CD14-positive monocyte (primary cell): Measurements from ENCODE around the gene ZXDC. TPM values are rescaled to one million over a fixed set of nuclear protein-coding genes. Genes with fewer than 3 reads are reported as not detected.

Experiments used
- DNase-seq, 3 donors: peaks; one replicate each; pipeline ENCODE4 v3.0.0-alpha.2; 2011 to 2022
- H2AFZ ChIP-seq: 2 replicates; pipeline ENCODE4 v1.6.0; 2012; ENCODE audit warnings: mild to moderate bottlenecking, low read depth, low read length, inconsistent platforms; ENCODE audit not compliant: insufficient read depth, poor library complexity, severe bottlenecking
- H3K27ac ChIP-seq, 2 donors: 1 replicate in 1 of 2; 2 replicates in 1 of 2; pipeline ENCODE4 v1.5.1; 2012 to 2013; ENCODE audit warnings: low read length in 2 of 2, control low read depth in 1 of 2, inconsistent platforms in 1 of 2, low read depth in 1 of 2, mild to moderate bottlenecking in 1 of 2
- H3K27me3 ChIP-seq, 2 donors: one replicate each; pipeline versions ENCODE4 v1.6.0 to v1.6.1; 2011 to 2013; ENCODE audit warnings: low read length in 2 of 2; ENCODE audit not compliant: control insufficient read depth in 2 of 2, insufficient read depth in 2 of 2
- H3K36me3 ChIP-seq, 2 donors: replicated peaks in 1 of 2; 1 replicate in 1 of 2; 2 replicates in 1 of 2; pipeline versions ENCODE4 v1.5.1 to v1.6.1; 2012 to 2013; ENCODE audit warnings: low read length in 2 of 2, control low read depth in 1 of 2, inconsistent platforms in 1 of 2, mild to moderate bottlenecking in 1 of 2; ENCODE audit not compliant: insufficient read depth in 2 of 2, control insufficient read depth in 1 of 2
- H3K4me1 ChIP-seq, 2 donors: 1 replicate in 1 of 2; 2 replicates in 1 of 2; pipeline versions ENCODE4 v1.5.1 to v1.6.1; 2012 to 2013; ENCODE audit warnings: low read length in 2 of 2, control low read depth in 1 of 2, inconsistent platforms in 1 of 2, mild to moderate bottlenecking in 1 of 2, moderate library complexity in 1 of 2; ENCODE audit not compliant: insufficient read depth in 2 of 2, control insufficient read depth in 1 of 2
- H3K4me2 ChIP-seq: replicated peaks from 2 replicates; pipeline ENCODE3; 2012; ENCODE audit warnings: low read length, moderate library complexity, mild to moderate bottlenecking; ENCODE audit not compliant: poor library complexity, severe bottlenecking; ENCODE audit errors: extremely low read depth
- H3K4me3 ChIP-seq, 3 experiments: fragments of 200-600 bp in 1 of 3; sonication (generic) in 1 of 3; replicated peaks in 1 of 3; 1 replicate in 2 of 3; 2 replicates in 1 of 3; pipeline ENCODE4 v1.5.1; 2011 to 2013; ENCODE audit warnings: low read length in 3 of 3, mild to moderate bottlenecking in 3 of 3, control low read depth in 2 of 3, low read depth in 2 of 3, inconsistent platforms in 1 of 3, moderate library complexity in 1 of 3
- H3K79me2 ChIP-seq: 2 replicates; pipeline ENCODE4 v1.6.0; 2012; ENCODE audit warnings: mild to moderate bottlenecking, control low read depth, inconsistent platforms, low read length, moderate library complexity; ENCODE audit not compliant: insufficient read depth
- H3K9ac ChIP-seq: 2 replicates; pipeline ENCODE4 v1.6.0; 2017; ENCODE audit warnings: low read length, mild to moderate bottlenecking; ENCODE audit not compliant: insufficient read depth, poor library complexity, severe bottlenecking
- H3K9me3 ChIP-seq, 2 donors: replicated peaks in 1 of 2; 1 replicate in 1 of 2; 2 replicates in 1 of 2; pipeline versions ENCODE4 v1.5.1 to v1.6.1; 2012 to 2013; ENCODE audit warnings: low read length in 2 of 2, control low read depth in 1 of 2; ENCODE audit not compliant: control insufficient read depth in 1 of 2, insufficient read depth in 1 of 2
- H4K20me1 ChIP-seq: 2 replicates; pipeline ENCODE4 v1.6.0; 2012; ENCODE audit warnings: mild to moderate bottlenecking, low read length, control low read depth, moderate library complexity; ENCODE audit not compliant: insufficient read depth
- H3K27ac Mint-ChIP-seq, 7 donors: one replicate each; pipeline ENCODE4 v1.8.0; 2020; ENCODE audit warnings: mild to moderate bottlenecking in 7 of 7, mixed read lengths in 7 of 7, moderate library complexity in 6 of 7, inconsistent platforms in 2 of 7
- H3K27me3 Mint-ChIP-seq, 3 donors: one replicate each; pipeline ENCODE4 v1.8.0; 2021 to 2022; ENCODE audit warnings: low read depth in 3 of 3, mild to moderate bottlenecking in 3 of 3, mixed read lengths in 3 of 3, moderate library complexity in 3 of 3, inconsistent platforms in 1 of 3
- H3K36me3 Mint-ChIP-seq, 2 donors: one replicate each; pipeline ENCODE4 v1.8.0; 2020; ENCODE audit warnings: mixed read lengths in 2 of 2, inconsistent platforms in 1 of 2, mild to moderate bottlenecking in 1 of 2
- H3K4me1 Mint-ChIP-seq: one replicate; pipeline ENCODE4 v1.8.0; 2020; ENCODE audit warnings: mild to moderate bottlenecking, mixed read lengths
- H3K4me3 Mint-ChIP-seq, 2 donors: one replicate each; pipeline ENCODE4 v1.8.0; 2020; ENCODE audit warnings: mild to moderate bottlenecking in 2 of 2, mixed read lengths in 2 of 2, moderate library complexity in 1 of 2
- H3K9me3 Mint-ChIP-seq, 7 donors: one replicate each; pipeline ENCODE4 v1.8.0; 2020 to 2022; ENCODE audit warnings: mixed read lengths in 7 of 7, mild to moderate bottlenecking in 6 of 7, moderate library complexity in 6 of 7, inconsistent platforms in 2 of 7
- WGBS: methylation state at CpG from one replicate; pipeline ENCODE4 v1.1.5; 2013; ENCODE audit warnings: missing lambda C conversion rate; ENCODE audit not compliant: insufficient coverage; 5-methylcytosine and 5-hydroxymethylcytosine counted together
- intact Hi-C, 2 donors: fragments of 100-400 bp; cut with micrococcal nuclease; formaldehyde crosslinking; loops; one replicate each; pipeline versions ENCODE4 v1.15.0 to v1.15.1; 2023
- polyA plus RNA-seq, 3 donors: library from polyadenylated mRNA; depleted of rRNA in 1 of 3; unstranded in 2 of 3; stranded (reverse) in 1 of 3; fragments of 300-500 nt in 2 of 3; fragments of >200 nt in 1 of 3; fragmentation: Illumina TruSeq in 2 of 3; gene quantifications; 1 replicate in 2 of 3; 2 replicates in 1 of 3; pipeline ENCODE4 v1.2.3, GENCODE V29; 2012 to 2021
- TF ChIP-seq, protein P1 (sequence below): fragments of 200-600 bp; IDR thresholded peaks from one replicate; pipeline ENCODE4 v1.8.0; 2022; ENCODE audit warnings: antibody characterized with exemption, mild to moderate bottlenecking

The ZXDC gene
- polyA plus RNA-seq, 3 donors: 6.3 to 44.8 (median 9.7) TPM

DNA sequence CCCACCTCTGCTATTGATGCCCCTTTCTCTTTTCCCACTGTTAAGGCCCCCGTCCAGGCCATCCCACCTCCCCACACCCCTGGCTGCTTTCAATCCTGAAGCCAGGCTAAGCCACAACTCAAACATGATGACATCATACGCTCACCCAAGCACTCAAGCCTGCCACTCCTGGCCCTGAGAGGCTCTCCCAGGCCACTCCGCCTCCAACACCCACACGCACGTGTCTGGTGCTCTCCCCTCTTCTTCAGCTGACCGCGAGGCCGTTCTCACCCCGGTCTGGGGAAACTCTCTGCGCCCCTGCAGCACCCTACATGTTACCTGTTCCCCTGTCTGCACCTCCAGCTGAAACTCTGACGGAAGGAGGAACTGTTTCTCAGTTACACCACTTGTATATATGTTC lies 6.2 kb downstream of the ZXDC start:
- Histone ChIP-seq H3K9ac (no peak overlapping the region), H3K36me3 (peaks cover 52 to 64% of the 10 kb centered on the region in 2 donors), H2AFZ (no peak overlapping the region), H4K20me1 (peaks cover 96% of the 10 kb centered on the region), H3K9me3 (no peaks in the 10 kb centered on the region), H3K4me2 (no peak overlapping the region), H3K27ac (peak overlapping the region in 1 of 2 donors; percentile 76), H3K79me2 (peaks cover 81% of the 10 kb centered on the region), H3K4me1 (peaks cover 74 to 80% of the 10 kb centered on the region in 2 donors), H3K27me3 (no peaks in the 10 kb centered on the region), H3K4me3 (no peak overlapping the region)
- H3K9me3 Mint-ChIP-seq: peaks cover 0 to 3% (median 0%) of the 10 kb centered on the region in 7 donors
- TF ChIP-seq, protein P1, sequence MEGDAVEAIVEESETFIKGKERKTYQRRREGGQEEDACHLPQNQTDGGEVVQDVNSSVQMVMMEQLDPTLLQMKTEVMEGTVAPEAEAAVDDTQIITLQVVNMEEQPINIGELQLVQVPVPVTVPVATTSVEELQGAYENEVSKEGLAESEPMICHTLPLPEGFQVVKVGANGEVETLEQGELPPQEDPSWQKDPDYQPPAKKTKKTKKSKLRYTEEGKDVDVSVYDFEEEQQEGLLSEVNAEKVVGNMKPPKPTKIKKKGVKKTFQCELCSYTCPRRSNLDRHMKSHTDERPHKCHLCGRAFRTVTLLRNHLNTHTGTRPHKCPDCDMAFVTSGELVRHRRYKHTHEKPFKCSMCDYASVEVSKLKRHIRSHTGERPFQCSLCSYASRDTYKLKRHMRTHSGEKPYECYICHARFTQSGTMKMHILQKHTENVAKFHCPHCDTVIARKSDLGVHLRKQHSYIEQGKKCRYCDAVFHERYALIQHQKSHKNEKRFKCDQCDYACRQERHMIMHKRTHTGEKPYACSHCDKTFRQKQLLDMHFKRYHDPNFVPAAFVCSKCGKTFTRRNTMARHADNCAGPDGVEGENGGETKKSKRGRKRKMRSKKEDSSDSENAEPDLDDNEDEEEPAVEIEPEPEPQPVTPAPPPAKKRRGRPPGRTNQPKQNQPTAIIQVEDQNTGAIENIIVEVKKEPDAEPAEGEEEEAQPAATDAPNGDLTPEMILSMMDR: no peak
- H3K27me3 Mint-ChIP-seq: no peaks in the 10 kb centered on the region
- H3K4me1 Mint-ChIP-seq: peaks cover 78% of the 10 kb centered on the region
- intact Hi-C loops: loop anchor here in 1 of 2 donors (10.0 kb wide), 1 partner anchor 115 kb away; the partner anchor contains the start of gene KLF15
- 93% methylated on average over 5 of the region's 11 CpGs for WGBS
- peaks cover 59 to 69% of the 10 kb centered on the region in 2 donors for H3K36me3 Mint-ChIP-seq
- DNase-seq: no peak
- peak overlapping the region; percentile 65 to 88 (median 74) for H3K27ac Mint-ChIP-seq
- H3K4me3 Mint-ChIP-seq: no peak overlapping the region

- Histone ChIP-seq H3K79me2 (peaks cover 81% of the 10 kb centered on the region), H3K36me3 (peaks cover 63 to 76% of the 10 kb centered on the region in 2 donors), H3K4me2 (no peak overlapping the region), H3K27ac (peak overlapping the region; percentile 8 to 76), H3K4me3 (no peak overlapping the region), H3K4me1 (peaks cover 65 to 73% of the 10 kb centered on the region in 2 donors), H3K9ac (no peak overlapping the region), H2AFZ (no peak overlapping the region), H3K27me3 (no peaks in the 10 kb centered on the region), H3K9me3 (no peaks in the 10 kb centered on the region), H4K20me1 (peaks cover 96% of the 10 kb centered on the region)
- H3K9me3 Mint-ChIP-seq: peaks cover 0 to 3% (median 0%) of the 10 kb centered on the region in 7 donors
- H3K4me1 Mint-ChIP-seq: peaks cover 69% of the 10 kb centered on the region
- H3K27ac Mint-ChIP-seq: peak overlapping the region; percentile 74 to 92 (median 80)
- no peak overlapping the region for H3K4me3 Mint-ChIP-seq
- H3K27me3 Mint-ChIP-seq: no peaks in the 10 kb centered on the region
- TF ChIP-seq, protein P1: no peak
- intact Hi-C loops: loop anchor here in 1 of 2 donors (10.0 kb wide), 1 partner anchor 113 kb away; the partner anchor contains the start of gene KLF15
- peaks cover 70 to 81% of the 10 kb centered on the region in 2 donors for H3K36me3 Mint-ChIP-seq
- 79% methylated on average over 13 of the region's 13 CpGs for WGBS
- DNase-seq: peak; percentile 36 to 49 (median 46)
These were observed 7.4 kb downstream of the ZXDC start for GRCh38 chr3:126468028-126468891.
